Measurements from ENCODE around the gene UBAC1.

Gene UBAC1, protein sequence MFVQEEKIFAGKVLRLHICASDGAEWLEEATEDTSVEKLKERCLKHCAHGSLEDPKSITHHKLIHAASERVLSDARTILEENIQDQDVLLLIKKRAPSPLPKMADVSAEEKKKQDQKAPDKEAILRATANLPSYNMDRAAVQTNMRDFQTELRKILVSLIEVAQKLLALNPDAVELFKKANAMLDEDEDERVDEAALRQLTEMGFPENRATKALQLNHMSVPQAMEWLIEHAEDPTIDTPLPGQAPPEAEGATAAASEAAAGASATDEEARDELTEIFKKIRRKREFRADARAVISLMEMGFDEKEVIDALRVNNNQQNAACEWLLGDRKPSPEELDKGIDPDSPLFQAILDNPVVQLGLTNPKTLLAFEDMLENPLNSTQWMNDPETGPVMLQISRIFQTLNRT

DNA sequence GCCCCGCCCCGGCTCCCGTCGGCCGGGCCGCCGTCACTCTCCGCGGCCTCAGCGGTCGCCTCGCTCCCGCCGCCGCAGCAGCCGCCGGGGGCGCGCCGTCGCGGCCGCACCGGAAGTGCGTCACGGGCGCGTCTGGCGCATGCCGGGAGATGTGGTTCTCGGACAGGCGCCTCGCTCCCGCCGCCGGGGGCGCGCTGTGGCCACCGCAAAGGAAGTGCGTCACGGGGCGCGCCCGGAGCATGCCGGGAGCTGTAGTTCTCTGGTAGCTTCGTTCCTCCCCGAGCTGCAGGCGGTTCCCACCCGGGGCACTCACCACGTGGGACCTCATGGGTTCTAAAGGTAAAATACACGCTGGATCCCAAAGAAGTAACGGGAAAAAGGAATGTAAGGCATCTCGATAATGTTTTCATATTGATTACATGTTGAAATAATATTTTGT lies at the start of gene UBAC1:
Gene UBAC1 (minus strand): TSS at position 97 of the 439 bp plus-strand sequence. CDS start 211 bp downstream, outside the sequence.
- DNase-seq: peak; percentile 83 to 90

DNA sequence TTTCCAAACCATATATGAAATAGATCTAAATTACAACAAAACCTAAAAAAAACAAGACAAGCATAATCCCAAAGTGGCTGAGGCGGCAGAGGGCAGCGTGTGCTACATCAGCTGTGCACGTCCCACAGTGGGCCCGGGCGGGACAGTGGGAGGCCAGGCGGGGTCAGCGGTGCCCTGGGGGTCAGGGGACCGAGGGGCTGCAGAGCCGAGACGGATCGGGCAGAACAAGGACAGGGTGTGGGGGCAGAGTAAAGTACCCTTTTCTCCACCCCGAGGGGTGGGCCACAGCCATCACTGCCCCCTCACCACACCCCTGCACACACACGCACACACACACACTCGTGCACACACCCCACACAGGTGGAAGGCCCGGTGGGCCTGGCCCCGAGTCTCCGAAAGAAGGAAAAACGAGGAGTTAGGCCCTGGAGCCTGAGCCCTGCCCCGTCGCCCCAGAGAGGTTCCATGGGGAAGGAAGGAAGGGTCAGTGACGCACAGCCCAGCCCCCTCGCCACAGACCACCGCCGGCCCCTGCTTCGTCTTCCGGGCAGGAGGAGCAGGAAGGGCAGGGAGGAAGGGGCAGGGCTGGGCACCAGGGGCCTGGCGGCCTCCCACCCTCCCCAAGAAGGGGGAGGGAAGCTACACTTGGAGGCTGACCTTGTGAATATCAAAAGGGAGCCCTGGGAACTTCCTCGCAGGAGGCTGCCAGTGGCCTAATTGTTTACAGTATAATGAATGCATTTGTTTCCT lies 49.6 kb upstream of the UBAC1 start:
- no peak for DNase-seq

DNA sequence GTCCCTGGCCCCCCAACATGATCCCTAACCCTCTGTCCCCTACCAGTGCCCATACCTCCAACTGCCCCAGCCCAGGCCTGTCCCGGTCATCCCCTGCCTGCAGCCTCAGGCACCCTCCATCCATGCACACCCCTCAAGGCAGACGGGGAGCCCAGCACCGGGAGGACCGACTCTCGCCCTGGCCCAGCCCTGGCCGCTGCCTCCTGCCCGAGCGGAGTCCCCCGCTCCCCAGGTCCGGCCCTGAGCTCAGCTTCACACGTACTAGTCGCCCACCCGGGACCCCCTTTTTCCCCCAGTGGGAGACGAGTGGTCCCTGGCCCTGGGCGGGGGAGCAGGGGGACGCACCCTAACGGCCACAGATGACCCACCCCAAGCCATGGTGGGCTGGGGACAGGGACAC lies 49.0 kb upstream of the UBAC1 start:
- DNase-seq: no peak

DNA sequence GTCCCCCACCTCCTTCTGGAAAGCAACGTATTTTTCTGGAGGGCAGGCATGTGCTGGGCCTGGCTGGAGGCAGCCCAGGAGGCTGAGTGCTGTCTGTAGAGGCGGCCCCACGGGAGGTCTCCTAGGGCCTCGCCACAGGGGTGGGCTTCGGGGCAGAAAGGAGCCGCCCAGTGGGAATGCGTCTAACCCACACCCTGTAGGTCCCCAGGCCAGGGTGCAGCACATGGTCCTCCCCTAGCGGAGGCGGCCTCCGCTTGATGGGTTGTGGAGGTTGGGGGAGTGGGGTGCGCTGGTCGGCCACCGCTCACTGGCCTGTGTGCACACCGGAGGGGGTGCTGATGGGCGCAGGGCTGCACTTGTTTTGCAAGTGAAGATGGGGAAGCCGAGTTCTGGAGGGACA lies 48.3 kb upstream of the UBAC1 start:
- DNase-seq: no peak

DNA sequence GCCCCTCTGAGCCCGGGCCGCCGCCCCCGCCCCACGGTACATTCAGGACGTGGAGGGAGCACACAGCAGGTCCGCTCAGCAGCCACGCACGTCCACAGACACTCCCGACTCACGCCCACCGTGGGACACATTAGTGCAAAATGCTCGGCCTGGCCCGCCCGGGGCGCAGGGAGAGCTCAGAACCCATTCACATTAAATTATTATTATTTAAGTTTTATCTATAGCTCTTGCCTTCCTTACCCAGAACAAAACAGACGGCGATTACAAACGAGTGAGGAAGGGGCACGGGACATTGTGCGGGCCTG lies 47.5 kb upstream of the UBAC1 start:
- no peak for DNase-seq

DNA sequence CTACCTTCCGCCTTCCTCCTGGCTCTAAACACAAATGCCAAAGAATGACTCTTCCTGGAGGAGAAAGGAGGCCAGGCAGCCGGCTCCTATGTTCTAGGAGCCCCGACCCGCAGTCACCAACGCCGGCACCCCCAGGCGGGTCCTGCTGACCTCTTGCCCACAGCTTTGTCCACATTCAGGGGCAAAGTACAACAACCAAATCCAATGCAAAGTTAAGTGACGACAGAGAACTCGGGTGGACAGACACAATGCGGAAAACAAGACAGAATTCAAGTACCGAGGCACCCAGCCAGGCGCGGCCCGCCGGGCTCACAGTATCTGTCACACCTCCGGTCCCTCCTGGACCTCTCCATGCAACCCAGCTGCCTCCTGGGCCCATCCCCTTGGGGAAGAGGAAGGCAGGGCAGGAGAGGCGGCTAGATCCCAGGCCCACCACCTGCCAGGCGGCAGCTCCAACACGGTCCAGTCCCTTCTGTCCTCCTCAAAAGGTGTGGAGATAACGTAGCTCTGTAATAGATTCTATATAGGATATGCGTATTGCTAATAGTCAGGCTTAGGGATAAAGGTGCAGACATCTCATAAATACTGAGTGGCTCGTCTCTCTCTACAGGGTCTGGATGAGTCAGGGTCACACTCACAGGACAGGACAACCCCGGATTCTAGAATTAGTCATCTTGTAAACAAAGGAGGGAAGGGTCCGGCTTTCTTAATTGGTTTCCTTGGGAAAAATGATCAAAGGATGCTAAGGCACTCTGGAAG lies 46.9 kb upstream of the UBAC1 start:
- no peak for DNase-seq

DNA sequence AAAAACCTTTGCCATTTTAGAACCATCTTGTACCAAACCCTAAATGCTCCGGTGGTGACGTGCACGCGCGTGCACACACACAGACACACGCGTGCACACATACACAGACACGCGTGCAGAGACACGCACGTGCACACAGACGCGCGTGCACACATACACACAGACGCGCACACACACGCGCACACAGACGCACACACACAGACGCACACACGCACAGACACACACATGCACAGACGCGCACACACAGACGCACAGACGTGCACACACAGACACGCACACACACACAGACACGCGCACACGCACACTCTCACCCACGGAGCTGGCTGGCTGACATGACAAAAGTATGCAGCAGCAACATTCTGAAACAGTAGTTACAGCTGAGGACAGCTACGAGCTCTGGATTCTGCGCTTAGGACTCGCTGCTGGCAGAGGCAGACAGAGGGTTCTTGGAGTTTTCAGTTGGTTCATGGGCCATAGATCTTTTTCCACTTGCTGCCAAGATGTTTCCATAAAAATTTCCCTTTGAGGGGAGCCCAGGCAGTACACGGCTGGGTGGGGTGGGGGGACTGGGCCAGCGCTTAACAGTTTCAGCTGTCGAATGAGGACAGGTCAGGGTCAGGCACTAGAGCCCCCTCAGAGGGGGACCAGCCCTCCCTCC lies 46.2 kb upstream of the UBAC1 start:
- no peak for DNase-seq

DNA sequence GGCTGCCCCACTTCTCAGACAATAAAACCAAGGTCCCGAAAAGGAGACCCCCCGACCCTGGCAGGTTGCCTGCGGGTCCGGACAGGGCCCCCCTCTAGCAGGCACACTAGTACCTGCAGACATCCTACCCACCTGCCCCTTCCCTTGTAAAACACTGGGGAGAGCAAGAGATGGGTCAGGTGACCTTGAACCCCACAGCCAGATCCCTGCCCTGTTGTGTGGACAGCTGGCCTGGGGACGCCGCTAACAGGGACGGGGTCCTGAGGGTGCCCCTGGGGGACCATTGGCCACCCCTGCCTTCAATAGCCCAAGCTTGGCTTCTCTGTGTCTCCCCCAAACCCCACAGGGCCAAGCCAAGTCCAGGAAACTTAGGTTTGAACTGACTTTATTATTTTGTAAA lies 45.0 kb upstream of the UBAC1 start:
- DNase-seq: no peak

DNA sequence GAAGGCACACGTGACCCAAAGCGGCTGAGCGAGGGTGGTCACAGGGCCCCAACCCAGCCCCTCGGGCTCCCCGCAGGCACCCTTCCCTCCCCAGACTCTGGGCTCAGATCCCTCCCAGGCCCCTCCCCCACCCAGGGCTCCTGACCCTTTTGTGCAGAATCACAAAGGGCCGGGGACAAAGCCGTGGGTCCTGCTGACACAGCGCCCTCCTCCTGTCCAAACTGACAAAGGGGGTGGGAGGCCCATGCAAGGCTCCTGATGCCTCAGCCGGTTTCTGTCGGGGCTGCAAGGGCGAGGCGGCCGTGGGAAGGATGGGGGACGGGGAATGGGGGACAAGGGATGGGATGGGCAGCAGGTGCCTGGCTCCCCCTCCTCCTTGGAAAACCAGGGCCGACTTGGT lies 43.5 kb upstream of the UBAC1 start:
- DNase-seq: no peak

DNA sequence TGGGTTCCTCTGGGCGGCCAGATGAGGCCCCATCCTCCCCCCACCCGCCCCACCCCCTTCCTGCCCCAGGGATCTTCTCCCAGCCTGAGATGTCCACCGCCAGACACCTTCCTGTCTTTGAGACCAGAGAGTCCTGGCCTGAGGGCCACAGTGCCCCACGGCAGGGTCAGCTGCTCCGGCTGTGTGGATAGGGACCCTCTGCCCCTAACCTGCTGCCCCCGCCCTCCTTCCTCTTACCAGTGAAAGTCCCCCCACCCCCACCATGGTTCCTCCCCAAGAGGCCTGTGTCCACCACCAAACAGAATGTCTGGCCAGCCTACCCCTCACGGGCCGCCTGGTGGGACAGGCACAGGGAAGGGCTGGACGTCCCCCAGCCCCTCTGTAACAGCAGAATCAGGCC lies 43.0 kb upstream of the UBAC1 start:
- no peak for DNase-seq

DNA sequence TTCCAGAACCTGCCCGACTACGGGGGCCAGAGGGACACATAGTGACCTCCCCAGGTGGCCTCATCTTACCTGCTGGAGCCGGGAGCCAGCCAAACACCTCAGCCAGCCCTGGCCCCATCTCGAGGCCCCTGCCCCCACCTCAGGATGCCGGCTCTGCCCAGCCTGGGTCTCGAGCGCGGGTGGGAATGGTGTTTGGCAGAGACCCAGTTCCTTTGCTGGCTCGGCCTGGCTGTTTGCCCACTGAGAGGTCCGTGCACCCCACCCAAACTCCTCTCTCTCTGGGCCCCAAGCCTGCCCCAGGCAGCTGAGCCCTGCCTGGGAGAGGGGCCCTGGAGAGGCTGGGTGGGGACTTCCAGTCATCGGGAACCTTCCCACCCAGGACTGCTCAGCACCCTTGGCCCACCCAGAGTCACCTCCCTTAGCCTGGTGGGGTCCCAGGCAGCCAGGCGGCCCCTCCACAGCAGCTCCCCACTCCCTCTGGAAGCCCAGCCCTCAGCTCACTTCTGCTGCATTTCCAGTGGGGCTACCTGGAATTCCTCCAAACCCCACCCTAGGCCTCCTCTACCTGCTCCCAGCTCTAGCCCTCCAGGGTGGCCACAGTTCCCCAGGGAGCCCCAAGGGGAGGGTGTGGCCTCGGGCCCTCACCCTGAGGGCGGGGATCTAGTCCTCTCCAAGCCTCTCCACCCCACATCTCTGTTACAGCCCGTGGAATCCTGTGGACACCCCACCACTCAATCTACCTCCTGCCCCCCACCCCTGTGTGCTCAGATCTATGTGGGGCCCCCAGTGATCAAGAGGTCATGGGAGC lies 42.4 kb upstream of the UBAC1 start:
- DNase-seq: no peak

DNA sequence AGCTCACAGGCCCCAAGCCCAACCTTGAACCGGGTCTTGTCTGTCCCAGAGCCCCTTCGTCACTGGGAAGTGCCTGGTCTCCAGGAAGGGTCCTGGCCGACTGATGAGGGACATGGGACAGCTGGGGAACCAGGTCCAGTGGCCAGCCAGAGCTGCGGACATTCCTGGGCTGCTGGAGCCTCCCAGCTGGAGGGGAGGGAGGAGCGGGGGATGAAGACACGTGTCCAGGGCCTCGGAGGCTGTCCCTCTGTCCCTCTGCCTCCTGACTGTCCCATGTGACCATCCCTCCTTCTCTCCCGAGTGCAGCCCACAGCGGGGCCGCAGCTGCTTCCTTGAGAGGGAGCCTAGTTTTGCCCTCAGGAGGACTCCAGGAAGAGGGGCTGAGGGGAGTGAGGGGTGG lies 41.7 kb upstream of the UBAC1 start:
- no peak for DNase-seq

DNA sequence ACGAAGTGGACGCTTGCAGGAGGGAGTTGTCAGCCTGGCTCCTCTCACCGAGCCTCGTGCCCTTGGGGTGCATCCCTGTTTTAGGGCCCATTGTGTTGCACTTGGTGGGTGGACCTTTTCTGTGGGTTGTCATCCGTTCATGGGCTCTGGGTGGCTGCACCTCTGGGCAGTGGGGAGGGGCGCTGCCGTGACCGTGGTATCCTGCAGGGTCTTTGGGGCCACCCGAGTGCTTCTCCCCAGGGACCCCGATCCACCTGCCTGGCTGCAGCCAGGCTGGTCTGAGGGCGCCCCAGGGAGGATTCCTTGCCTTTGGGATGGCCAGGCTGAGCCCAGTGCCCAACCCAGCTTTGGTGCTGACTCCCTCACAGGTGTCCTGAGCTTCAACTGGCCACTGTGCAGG lies 41.0 kb upstream of the UBAC1 start:
- no peak for DNase-seq

DNA sequence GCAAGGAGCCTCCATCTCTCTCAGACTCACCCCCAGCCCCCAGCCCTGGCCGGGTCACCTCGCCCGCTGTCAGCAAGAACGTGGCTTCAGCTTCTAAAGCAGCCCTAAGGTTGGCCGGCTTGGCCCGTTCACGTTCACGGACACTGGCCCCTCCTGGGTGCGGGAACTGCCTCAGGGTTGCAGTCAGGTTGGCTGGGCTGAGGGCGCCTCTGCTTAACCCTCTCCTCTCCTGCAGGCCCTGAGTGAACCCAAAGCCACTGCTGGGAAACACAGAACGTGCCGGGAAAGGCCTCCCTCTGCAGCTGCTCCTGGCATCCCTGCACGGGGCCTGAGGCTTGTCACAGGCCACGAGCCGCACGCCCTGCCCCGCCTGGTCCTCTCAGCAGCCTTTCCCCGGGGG lies 40.1 kb upstream of the UBAC1 start:
- no peak for DNase-seq

DNA sequence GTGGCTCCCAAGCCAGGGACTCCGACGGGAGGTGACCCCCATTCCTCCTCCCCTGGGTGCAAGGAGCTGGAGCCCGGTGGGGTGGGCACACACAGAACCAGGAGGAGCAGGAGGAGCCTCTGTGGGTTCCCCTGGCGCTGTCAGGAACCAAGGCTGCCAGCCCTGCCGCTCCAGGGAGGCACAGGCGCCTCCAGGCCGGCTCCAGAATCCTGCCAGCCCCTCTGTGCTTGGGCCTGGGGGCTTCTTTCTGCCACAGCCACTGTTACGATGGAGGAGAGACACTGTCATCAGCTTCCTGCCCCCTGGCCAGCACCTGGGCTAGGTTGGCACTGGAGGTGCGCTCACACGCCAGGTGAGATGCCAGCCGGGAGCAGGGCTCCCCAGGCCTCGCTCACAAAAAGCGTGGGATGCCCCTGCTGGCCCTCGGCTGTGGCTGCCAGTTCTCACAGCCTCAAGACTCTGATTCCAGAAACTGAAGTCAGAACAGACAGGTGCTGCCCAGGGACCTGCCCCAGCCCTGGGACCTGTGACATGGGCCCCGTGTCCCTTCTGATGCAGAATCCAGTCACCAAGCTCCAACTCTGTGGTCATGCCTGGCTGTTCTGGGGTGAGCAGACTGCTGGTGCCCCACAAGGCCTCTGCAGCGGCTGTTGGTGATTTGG lies 37.4 kb upstream of the UBAC1 start:
- DNase-seq: no peak

DNA sequence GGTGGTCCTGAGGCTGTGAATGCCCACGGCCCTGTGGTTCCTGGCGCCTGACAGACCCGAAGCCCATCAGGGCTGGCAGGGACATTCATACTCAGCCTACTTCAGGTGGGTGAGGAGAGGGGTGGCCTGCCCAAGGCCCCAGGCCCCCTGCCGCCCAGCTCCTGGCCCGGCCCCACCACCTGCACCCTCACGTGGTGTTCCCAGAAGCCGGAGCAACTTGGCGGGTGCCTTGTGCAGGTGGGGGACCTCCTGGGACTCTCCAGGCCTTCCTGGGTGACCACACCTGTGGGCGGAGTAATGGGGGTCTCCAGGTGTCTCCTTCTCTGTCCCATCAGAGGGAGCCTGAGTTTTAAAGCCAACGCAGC lies 36.8 kb upstream of the UBAC1 start:
- DNase-seq: no peak

DNA sequence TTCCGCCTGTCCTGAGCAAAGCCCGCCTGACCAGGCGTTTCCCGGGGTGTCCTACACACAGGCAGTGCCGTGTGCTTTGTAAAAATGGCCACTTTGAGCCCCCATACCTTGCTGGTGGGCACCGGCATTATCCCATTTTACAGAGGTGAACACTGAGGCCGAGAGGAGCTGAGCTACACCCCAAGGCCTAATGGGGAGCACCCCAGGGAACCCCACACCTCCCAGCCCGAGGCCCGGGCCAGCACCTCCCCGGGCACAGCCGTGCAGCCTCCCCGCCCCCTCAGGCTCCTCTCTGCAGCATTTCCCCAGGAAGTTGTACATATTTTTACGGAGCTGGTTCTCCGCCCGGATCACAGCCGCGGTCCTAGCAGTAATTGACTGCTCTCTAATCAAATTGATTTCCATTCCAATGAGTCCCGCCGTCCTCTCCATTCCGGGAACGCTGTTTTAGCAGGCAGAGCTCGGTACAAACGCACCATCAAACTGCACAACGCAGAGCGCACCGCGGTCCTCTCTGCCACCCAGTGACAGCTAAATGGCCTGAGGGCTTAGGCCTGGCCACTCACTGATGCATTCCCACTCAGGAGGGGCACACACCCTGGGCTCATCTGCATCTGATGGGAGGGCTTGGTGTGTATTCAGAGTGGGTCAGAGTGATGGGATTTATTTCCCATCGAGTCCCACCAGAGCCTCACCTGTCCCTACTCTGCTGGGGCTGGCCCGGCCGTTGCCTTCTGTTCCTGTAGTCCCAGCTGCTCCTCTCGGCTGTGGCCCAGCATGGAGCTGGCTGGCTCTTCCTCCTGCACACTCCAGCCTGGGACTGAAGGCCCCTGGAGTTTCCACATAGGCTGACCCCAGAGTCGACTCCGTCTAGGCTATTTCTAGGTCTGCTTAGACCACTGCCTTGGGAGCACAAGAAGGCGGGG lies 36.2 kb upstream of the UBAC1 start:
- no peak for DNase-seq

DNA sequence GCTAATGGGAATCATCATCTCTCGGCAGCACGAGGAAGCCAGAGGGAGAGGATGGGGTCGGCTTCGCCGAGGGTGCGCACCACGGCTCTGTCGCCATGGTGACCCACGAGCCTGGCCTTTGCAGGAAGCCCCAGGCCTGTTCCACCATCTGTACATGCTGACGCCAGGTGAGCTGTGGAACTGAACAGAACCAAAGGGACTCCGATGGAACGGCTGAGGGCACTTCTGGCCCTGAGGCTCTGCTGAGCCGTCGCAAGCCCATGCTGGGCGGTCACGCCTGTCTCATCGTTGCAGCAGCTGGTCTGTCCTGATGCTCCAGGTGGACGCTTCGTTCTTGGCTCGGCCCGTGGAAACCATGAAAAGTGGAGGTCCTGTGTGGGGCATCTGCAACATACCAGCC lies 34.6 kb upstream of the UBAC1 start:
- DNase-seq: no peak

DNA sequence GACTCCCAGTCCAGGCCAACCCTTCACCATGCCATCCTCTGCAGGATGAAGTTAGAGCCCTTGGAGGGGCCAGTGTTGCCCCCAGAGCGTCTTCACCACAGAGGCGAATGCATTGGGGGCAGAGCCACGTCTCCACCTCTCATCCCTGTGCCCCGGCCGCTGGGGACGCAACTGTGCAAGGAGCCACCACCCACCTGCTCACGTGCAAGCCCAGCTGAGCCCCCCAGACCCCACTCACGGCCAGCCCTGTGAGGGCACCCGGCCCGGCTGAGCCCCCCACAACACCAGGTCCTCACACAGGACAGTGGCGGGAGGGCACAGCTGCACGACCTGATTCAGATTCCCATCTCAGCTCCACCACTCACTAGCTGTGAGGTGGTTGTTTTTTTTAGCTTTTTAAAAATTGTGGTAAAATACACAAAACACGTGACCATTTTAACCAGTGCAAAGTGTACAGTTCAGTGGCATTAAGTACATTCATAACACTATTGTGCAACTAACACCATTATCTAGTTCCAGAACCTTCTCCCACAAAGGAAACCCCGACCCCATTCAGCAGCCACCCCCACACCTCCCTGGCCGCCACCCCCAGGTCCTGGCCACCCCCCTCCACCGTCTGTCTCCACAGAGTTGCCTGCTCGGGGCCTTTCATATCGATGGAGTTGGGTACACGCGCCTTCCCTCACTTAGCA lies 33.5 kb upstream of the UBAC1 start:
- no peak for DNase-seq
